Smooth muscle cell (in vitro differentiated cells): Measurements from ENCODE around the gene WNK1. TPM values are rescaled to one million over a fixed set of nuclear protein-coding genes. Genes with fewer than 3 reads are reported as not detected.

Source experiments
- DNase-seq: peaks from one replicate; lab custom pipeline; 2025; ENCODE audit not compliant: unreplicated experiment; lab: John Stamatoyannopoulos, UW
- H2AFZ ChIP-seq: fragments of 200-600 bp; sonication (generic); 2 replicates; pipeline ENCODE4 v1.6.0; 2016; ENCODE audit warnings: antibody characterized with exemption, low read depth, mild to moderate bottlenecking
- H3F3A ChIP-seq: fragments of 200-600 bp; sonication (generic); 2 replicates; pipeline ENCODE4 v1.6.0; 2017; ENCODE audit warnings: antibody characterized with exemption, low read depth
- H3K27ac ChIP-seq: fragments of 200-600 bp; sonication (generic); 2 replicates; pipeline ENCODE4 v1.5.1; 2016; ENCODE audit warnings: low read depth, mild to moderate bottlenecking
- H3K27me3 ChIP-seq: fragments of 200-600 bp; sonication (generic); 2 replicates; pipeline ENCODE4 v1.6.1; 2016; ENCODE audit warnings: low read depth, mild to moderate bottlenecking
- H3K36me3 ChIP-seq: fragments of 200-600 bp; sonication (generic); 2 replicates; pipeline ENCODE4 v1.5.1; 2016; ENCODE audit warnings: low read depth
- H3K4me1 ChIP-seq: fragments of 200-600 bp; sonication (generic); 2 replicates; pipeline ENCODE4 v1.5.1; 2016; ENCODE audit warnings: low read depth
- H3K4me2 ChIP-seq: fragments of 200-600 bp; sonication (generic); 2 replicates; pipeline ENCODE4 v1.6.0; 2016; ENCODE audit warnings: mild to moderate bottlenecking
- H3K4me3 ChIP-seq: fragments of 200-600 bp; sonication (generic); 2 replicates; pipeline ENCODE4 v1.5.1; 2016; ENCODE audit warnings: mild to moderate bottlenecking
- H3K79me2 ChIP-seq: fragments of 200-600 bp; sonication (generic); 2 replicates; pipeline ENCODE4 v1.6.0; 2016; ENCODE audit warnings: low read depth, mild to moderate bottlenecking
- H3K9ac ChIP-seq: fragments of 200-600 bp; sonication (generic); 2 replicates; pipeline ENCODE4 v1.6.0; 2016; ENCODE audit warnings: low read depth
- H3K9me3 ChIP-seq: fragments of 200-600 bp; sonication (generic); replicated peaks from 2 replicates; pipeline ENCODE4 v1.5.1; 2016; ENCODE audit warnings: low read depth
- H4K20me1 ChIP-seq: fragments of 200-600 bp; sonication (generic); 2 replicates; pipeline ENCODE4 v1.6.0; 2016; ENCODE audit warnings: low read depth
- CTCF ChIP-seq: fragments of 200-600 bp; sonication (generic); IDR thresholded peaks from 2 replicates; pipeline ENCODE4 v1.5.1; 2017; ENCODE audit warnings: borderline replicate concordance, mild to moderate bottlenecking, antibody characterized with exemption; ENCODE audit not compliant: insufficient read depth, poor library complexity, severe bottlenecking
- WGBS: methylation state at CpG from one replicate; pipeline ENCODE4 v1.1.7; 2016; ENCODE audit warnings: low lambda C conversion rate; 5-methylcytosine and 5-hydroxymethylcytosine counted together
- polyA plus RNA-seq: library from polyadenylated mRNA; unstranded; fragments of >200 nt; fragmentation: Nextera tagmentation; extraction: Ambion mirVana; gene quantifications from 2 replicates; pipeline ENCODE4 v1.2.1, GENCODE V29; 2016
- small RNA-seq: library from RNA; depleted of rRNA; stranded (forward); fragments of <200 nt; gene quantifications from one replicate; pipeline ENCODE3, GENCODE V24; 2014
- total RNA-seq: library from RNA; depleted of rRNA; stranded (reverse); fragments of >200 nt; gene quantifications from 2 replicates; pipeline ENCODE4 v1.2.3, GENCODE V29; 2014

The WNK1 gene
- total and polyA plus RNA-seq, 2 experiments from 2014 or later, result 42.2 to 104 TPM

GRCh38 chr12:955939-956338, 203.6 kb downstream of the WNK1 start:
- no peaks in the 10 kb centered on the region for H3K27me3 ChIP-seq
- H3K27ac ChIP-seq, result no peak overlapping the region
- H3F3A ChIP-seq, result no peaks in the 10 kb centered on the region
- H3K9me3 ChIP-seq, result no peaks in the 10 kb centered on the region
- H3K4me3 ChIP-seq, result no peak overlapping the region
- DNase-seq, result no peak
- TF ChIP-seq CTCF, result no peak
- 94% methylated on average over 6 of the region's 6 CpGs for WGBS
- no peak overlapping the region for H3K9ac ChIP-seq
- H4K20me1 ChIP-seq, result no peaks in the 10 kb centered on the region
- H2AFZ ChIP-seq, result no peak overlapping the region
- H3K36me3 ChIP-seq, result no peaks in the 10 kb centered on the region
- H3K79me2 ChIP-seq, result no peaks in the 10 kb centered on the region
- H3K4me2 ChIP-seq, result no peak overlapping the region
- no peaks in the 10 kb centered on the region for H3K4me1 ChIP-seq

GRCh38 chr12:958588-959123, 206.3 kb downstream of the WNK1 start:
- Histone ChIP-seq H3K4me3 (no peak overlapping the region), H3K9me3 (no peaks in the 10 kb centered on the region), H3F3A (no peaks in the 10 kb centered on the region), H3K27ac (no peak overlapping the region), H3K79me2 (no peaks in the 10 kb centered on the region), H3K36me3 (no peaks in the 10 kb centered on the region), H3K9ac (no peak overlapping the region), H2AFZ (no peak overlapping the region), H3K4me2 (no peak overlapping the region), H3K27me3 (no peaks in the 10 kb centered on the region), H3K4me1 (no peaks in the 10 kb centered on the region), H4K20me1 (no peaks in the 10 kb centered on the region)
- 73% methylated on average over 8 of the region's 8 CpGs for WGBS
- DNase-seq, result no peak
- no peak for TF ChIP-seq CTCF

Small RNA genes within 50 kb of the gene (small RNA-seq; reads per million reads assigned to genes)
- not detected for gene RNU4ATAC16P

Other genes starting within 250 kb of the WNK1 start
- gene NINJ2, start 89.1 kb upstream of the WNK1 start, total RNA-seq, result 0.45 and 12.1 TPM in 2 replicates
- gene NINJ2, start 89.1 kb upstream of the WNK1 start, polyA plus RNA-seq, result 4.2 and 4.6 TPM in 2 replicates
- gene RAD52, start 197.1 kb downstream of the WNK1 start, total RNA-seq, result 5.8 and 15.1 TPM in 2 replicates
- 2.8 and 4.4 TPM in 2 replicates for gene RAD52, start 197.1 kb downstream of the WNK1 start, polyA plus RNA-seq
- 17.6 and 39.2 TPM in 2 replicates for gene ERC1, start 238.6 kb downstream of the WNK1 start, total RNA-seq
- 13.8 and 22.9 TPM in 2 replicates for gene ERC1, start 238.6 kb downstream of the WNK1 start, polyA plus RNA-seq